DMS153 treated with DMSO at 0.1 percent for 48 hours (cell line): ENCODE results near the gene SPPL2B.
"Not testable (repeated sequence)": the region's sequence is repeated elsewhere in the genome, so short reads cannot be mapped to it uniquely, and the experiment has no call there.

Experiments
- DNase-seq: peaks from one replicate; lab custom pipeline; 2025; ENCODE audit not compliant: unreplicated experiment; lab: John Stamatoyannopoulos, UW

SPPL2B gene

DNA sequence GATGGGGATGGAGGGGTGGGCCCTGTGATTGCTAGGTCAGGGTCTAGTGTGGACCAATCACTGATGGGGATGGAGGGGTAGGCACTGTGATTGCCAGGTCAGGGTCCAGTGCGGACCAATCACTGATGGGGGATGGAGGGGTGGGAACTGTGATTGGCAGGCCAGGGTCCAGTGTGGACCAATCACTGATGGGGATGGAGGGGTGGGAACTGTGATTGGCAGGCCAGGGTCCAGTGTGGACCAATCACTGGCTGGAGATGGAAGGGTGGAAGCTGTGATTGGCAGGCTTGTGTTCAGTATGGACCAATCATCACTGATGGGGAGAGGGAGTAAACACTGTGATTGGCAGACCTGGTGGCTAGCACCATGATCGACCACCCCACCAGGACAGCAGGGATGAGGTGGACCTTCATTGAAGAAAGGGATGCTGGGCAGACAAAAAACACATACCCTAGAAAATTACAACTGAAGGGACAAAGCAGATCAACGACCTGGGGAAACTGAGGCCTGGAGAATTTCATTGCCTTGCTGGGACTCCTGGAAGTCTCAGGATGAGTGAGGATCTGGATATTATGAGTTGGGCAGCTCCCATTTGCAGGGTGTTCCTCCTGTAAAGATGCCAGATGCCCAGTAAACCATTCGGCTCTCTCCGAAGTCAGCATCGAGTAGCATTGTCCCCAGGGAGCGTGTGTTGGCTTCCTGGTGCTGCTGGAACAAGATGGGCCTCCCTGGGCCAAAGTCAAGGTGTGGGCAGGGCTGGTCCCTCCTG, 47.1 kb downstream of the SPPL2B start:
- no peak for DNase-seq

DNA sequence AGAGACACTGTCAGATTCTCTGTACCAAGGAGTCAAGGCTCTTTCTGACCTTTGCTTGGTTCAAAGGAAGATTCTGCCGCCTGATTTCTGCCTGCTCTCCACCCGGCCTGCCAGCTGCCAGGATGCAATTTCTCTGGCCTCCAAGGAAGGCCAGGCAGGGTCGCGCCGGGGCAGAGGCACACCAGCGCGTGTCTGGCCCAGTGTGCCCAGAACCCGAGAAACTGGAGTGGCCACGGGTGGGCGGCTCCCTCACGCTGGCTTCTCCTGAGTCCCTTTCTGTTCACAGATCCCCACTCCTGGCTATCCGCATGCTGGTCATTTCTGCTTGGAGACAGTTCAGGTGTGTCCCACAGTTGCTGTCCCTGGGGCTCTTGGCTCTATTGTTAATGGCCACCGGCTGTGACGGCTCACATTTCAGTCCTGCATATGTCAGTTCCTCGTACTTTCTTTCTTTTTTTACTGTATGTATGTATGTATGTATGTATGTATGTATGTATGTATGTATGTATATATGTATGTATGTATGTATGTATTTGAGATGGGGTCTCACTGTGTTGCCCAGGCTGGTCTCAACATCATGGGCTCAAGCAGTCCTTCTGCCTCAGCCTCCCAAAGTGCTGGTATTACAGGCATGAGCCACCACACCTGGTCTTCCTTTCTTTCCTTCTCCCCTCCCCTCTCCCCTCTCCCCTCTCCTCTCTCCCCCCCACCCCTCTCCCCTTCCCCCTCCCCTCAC, 48.5 kb downstream of the SPPL2B start:
- no peak for DNase-seq

DNA sequence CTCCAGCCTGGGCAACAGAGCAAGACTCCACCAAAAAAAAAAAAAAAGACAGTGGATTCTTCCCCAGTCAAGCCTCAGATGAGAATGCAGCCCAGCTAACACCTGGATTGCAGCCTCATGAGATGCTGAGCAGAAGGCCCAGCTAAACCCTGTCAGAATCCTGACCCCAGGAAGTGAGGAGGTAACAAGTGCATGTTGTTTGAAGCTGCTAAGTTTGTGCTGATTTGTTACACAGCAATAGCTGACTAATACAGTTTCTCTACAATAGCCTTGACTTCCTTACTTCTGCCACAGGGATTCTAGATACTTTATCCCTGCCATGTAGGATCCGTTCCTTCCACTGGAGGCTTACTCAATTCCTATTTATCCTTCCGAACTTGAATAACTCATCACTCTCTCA, 52.1 kb downstream of the SPPL2B start:
- DNase-seq = no peak

DNA sequence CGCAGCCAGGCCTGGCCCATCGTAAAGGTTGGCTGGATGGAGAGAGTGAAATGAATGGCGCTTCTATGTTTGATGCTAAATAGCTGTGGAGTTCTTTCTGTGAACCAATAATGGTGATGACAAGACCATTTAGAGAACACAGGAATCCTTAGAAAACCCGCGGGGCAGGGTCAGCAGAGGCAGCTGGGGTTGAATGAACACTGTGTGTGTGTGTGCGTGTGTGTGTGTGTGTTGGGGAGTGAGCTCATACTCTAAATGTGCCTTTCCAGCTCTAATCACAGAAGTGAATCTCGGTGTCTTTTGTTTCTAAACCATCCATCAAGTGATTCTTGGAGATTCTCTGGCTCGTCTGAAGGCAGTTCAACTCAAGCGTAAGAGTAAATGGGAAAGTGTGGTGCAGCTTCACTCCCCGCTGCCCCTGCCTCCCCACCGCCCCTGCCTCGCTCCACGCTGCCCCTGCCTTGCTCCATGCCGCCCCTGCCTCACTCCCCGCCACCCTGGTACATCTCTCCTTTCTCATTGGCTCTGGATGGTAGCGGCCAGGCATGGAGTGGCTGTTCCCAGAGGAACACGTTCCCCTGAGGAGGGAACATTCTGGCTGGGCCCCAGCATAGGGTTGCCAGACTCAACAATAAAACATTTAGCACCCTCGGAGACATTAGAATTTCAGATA, 52.8 kb downstream of the SPPL2B start:
- DNase-seq = no peak

DNA sequence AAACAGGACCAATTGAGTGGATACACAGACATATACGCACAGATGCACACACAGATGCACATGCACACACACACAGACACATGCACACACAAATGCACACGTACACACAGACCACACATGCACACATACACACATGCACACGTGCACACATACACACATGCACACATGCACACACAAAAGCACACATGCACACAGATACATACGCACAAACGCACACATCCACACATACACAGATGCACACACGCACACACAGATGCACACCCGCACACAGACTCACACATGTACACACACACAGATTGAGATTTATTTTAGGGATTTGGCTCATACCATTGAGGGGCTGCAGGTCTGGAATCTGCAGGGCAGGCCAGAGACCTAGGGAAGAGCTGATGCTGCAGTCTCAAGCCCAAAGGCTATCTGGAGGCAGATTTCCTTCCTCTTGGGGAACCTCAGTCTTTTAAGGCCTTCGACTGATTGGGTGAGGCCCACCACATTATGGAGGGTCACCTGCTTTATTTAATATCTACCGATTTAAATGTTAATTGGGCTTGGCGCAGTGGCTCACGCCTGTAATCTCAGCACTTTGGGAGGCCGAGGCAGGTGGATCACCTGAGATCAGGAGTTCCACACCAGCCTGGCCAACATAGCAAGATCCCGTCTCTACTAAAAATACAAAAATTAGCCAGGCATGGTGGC, 54.2 kb downstream of the SPPL2B start:
- DNase-seq = no peak

DNA sequence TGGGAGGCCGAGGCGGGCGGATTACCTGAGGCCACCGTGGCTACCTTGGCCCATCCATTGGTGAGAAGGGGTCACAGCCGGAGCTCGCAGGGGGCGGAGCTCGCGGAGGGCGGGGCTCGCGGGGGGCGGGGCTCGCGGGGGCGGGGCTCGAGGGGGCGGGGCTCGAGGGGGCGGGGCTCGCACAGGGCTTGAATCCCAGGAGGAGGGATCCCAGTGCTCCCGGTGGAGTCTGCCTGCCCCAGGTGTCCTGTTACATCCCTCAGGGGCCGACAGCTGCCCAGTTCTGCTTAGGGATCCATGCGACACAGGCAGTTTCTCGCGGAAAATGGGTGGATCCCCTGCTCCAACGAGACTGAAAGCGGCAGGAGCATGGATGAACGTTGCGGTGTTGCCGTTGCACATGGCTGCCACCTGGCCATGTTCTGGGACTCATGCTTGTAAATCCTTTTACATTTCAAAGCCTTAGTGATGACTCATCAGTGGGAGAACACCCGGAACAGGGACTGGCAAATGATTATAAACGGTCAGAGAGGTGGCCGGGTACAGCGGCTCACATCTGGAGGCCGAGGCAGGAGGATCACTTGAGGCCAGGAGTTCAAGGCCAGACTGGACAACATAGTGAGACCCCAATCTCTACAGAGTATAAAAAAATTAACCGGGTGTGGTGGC, 56.7 kb downstream of the SPPL2B start:
- DNase-seq = peak; percentile 57

DNA sequence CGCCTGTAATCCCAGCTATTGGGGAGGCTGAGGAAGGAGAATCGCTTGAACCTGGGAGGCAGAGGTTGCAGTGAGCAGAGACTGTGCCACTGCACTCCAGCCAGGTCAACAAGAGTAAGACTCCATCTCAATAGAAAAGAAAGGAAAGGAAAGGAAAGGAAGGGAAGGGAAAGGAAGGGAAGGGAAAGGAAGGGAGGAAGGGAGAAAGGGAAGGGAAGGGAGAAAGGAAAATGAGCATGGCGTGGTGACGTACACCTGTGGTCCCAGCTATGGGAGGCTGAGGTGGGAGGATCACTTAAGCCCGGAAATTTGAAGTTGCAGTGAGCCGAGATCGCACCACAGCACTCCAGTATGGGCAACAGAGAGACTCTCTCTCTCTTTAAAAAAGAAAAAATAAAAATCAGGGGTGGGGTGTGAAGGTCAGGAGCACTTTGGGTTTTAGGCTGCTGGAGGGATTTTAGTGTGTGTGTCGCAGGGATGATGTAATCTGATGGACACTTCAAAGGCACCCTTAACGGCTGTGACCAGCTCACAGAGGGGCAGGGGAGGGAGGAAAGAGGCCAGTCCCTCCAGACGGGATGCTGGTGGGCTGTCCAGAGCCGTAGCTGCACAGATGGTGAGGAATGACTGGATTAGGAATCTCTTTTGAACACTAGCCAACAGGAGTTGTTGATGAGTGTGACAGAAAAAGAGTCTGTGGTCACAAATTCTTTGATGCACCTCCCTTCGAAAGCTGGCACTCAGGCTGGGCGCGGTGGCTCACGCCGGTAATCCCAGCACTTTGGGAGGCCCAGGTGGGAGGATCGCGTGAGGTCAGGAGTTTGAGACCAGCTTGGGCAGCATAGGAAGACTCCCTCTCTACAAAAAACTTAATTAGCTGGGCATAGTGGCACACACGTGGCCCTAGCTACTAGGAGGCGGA, 59.1 kb downstream of the SPPL2B start:
- no peak for DNase-seq

DNA sequence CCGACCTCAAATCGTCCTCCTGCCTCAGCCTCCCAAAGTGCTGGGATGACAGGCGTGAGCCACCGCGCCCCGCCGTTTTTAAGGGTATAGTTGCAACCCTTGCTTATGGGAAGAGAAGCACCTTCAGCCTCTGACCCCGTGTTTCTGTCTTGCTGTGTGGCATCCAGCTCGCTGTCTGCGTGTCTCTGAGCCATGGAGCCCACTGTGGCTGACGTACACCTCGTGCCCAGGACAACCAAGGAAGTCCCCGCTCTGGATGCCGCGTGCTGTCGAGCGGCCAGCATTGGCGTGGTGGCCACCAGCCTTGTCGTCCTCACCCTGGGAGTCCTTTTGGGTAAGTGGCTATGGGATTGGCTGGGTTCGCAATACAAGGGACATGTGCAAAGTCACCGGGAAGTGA, 61.1 kb downstream of the SPPL2B start:
- DNase-seq = no peak

DNA sequence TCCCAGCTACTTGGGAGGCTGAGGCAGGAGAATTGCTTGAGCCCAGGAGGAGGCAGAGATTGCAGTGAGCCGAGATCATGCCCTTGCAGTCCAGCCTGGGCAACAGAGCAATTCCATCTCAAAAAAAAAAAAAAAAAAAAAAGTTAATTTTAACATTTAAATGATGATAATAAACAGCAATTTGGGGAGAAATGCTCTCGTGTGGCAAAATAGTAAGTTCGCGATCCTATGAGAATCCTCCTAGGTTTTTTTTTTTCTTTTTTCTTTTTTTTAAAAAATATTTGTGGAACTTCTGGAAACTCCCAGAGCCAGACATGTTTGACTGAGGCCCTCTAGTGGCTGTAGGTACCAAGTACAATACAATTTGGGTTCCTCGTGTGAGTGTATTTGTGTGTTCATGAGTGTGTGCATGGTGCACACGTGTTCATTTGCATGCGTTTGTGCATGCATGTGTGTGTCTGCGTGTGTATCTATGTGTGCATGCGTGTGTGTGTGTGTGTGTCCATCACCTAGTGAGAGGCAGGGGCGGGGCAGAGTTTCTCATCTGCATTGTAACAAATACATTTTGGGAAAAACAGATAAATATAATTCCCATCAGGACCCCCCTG, 62.7 kb downstream of the SPPL2B start:
- peak; percentile 63 for DNase-seq

DNA sequence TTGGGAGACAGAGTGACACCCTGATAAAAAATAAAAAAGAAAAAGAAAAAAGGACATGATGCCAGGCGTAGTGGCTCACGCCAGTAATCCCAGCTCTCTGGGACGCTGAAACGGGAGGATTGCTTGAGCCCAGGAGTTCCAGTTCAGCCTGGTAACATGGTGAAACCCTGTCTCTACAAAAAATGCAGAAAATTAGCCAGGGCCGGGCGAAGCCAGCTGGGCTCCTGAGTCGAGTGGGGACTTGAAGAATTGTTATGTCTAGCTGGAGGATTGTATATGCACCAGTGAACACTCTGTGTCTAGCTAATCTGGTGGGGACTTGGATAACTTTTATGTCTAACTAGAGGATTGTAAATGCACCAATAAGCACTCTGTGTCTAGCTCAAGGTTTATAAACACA, 63.9 kb downstream of the SPPL2B start:
- no peak for DNase-seq

DNA sequence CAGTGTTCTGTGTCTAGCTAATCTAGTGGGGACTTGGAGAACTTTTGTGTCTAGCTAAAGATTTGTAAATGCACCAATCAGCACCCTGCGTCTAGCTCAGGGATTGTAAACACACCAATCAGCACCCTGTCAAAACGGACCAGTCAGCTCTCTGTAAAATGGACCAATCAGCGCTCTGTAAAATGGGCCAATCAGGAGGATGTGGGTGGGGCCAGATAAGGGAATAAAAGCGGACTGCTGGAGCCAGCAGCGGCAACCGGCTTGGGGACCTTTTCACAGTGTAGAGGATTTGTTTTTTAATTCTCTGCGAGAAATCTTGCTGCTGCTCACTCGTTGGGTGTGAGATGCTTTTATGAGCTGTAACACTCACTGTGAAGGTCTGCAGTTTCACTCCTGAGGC, 64.4 kb downstream of the SPPL2B start:
- not testable (repeated sequence) for DNase-seq

DNA sequence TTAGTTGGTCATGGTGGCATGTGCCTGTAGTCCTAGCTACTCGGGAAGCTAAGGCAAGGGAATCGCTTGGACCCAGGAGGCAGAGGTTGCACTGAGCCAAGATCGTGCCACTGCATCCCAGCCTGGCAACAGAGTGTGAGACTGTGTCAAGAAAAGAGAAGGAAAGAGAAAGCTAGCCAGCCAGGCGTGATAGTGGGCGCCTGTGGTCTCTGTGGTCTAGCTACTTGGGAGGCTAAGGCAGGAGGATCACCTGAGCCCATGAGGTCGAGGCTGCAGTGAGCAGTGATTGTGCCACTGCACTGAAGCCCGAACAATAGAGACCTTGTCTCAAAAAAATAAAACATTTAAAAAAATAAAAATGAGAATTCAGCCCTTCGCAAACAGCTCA, 65.6 kb downstream of the SPPL2B start:
- no peak for DNase-seq

DNA sequence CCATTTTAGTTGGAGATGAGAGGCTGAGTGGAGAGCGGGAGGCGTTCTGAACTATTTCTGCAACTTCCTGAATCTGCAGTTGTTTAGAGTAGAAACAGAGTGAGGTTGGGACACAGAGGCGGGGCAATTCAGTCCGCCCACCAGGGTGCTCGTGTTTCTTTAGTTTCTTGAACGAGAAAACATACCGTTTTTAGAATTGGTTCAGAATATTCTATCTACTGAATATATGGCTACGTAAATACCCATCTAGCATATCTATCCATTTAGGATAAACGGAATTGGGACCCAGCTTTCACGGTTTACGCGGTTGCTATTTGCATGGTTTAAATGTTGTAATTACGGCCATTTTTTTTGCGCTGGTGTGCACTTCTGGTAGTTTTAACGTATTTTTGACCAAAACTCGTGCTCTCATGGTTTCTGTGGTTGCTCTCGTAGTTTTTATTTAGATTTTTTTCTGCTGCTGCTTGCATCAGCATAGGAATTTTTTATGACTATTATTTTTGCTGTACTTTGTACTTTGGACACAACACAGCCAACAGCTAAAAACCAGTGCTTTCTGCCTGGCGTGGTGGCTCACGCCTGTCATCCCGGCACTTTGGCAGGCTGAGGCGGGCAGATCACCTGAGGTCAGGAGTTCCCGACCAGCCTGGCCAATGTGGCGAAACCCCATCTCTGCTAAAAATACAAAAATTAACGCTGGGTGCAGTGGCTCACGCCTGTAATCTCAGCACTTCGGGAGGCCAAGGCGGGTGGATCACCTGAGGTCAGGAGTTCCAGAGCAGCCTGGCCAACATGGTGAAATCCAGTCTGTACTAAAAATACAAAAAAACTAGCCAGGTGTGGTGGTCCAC, 66.2 kb downstream of the SPPL2B start:
- DNase-seq = no peak

DNA sequence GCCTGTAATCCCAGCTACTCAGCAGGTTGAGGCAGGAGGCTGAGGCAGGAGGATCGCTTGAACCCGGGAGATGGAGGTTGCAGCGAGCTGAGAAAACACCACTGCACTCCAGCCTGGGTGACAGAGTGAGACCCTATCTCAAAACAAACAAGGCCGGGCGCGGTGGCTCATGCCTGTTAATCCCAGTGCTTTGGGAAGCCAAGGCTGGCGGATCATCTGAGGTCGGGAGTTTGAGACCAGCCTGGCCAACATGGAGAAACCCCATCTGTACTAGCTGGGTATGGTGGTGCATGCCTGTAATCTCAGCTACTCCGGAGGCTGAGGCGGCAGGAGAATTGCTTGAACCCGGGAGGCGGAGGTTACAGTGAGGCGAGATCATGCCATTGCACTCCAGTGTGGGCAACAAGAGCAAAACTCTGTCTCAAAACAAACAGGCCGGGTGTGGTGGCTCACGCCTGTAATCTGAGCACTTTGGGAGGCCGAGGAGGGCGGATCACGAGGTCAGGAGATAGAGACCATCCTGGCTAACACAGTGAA, 66.9 kb downstream of the SPPL2B start:
- not testable (repeated sequence) for DNase-seq

DNA sequence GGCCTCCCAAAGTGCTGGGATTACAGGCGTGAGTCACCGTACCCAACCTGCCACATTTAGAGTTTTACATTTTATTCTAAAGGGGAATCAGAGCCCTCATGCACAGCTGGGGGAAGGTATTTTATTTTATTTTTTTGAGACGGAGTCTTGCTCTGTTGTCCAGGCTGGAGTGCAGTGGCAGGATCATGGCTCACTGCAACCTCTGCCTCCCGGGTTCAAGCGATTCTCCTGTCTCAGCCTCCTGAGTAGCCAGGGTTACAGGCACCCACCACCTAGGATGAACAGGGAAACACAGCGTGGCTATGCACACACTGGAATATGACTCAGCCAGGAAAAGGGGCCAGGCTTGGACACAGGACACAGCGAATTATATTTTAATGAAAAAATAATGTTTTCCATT, 68.7 kb downstream of the SPPL2B start:
- not testable (repeated sequence) for DNase-seq

DNA sequence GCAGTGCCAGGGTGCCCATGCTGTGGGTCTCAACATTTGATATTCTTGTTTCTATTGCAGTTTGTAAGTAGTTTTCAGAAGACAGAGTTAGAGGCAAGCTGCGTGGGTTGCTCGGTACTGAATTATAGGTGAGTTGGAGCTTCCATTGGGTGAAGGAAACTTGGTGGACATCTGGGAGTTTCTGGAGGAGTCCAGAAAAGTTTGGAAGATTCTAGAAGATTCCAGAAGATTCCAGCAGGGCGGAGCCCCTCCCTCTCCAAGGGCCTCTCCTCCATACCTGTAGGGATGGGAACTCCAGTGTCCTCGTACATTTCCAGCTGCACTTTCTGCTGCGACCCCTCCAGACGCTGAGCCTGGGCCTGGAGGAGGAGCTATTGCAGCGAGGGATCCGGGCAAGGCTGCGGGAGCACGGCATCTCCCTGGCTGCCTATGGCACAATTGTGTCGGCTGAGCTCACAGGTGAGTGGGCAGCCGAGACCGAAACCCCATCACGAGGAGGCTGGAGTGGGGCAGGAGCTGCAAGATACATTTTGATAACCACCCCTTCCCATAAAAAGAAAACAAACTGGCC, 70.3 kb downstream of the SPPL2B start:
- no peak for DNase-seq

DNA sequence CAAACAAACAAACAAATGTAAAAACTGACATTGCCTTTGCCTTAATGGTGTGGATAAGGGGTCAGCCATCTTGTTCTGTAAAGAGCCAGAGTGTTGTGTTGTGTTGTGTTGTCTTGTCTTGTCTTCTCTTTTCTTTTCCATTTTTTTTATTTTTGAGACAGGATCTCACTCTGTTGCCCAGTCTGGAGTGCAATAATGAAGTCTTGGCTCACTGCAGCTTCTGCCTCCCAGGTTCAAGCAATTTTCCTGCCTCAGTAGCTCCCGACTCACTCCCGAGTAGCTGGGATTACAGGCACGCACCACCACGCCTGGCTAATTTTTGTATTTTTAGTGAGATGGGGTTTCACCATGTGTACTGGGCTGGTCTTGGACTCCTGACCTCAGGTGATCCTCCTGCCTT, 71.1 kb downstream of the SPPL2B start:
- no peak for DNase-seq
